GM19351 (cell line): Measurements from ENCODE around the gene NBR1.
"Not testable (repeated sequence)": the region's sequence is repeated elsewhere in the genome, so short reads cannot be mapped to it uniquely, and the experiment has no call there.

Experiments used
- ATAC-seq: cut with Tn5 transposase; IDR thresholded peaks from one replicate; pipeline ENCODE4 v1.9.1; 2021; ENCODE audit warnings: mild to moderate bottlenecking, moderate library complexity; ENCODE audit not compliant: unreplicated experiment

Gene NBR1, protein sequence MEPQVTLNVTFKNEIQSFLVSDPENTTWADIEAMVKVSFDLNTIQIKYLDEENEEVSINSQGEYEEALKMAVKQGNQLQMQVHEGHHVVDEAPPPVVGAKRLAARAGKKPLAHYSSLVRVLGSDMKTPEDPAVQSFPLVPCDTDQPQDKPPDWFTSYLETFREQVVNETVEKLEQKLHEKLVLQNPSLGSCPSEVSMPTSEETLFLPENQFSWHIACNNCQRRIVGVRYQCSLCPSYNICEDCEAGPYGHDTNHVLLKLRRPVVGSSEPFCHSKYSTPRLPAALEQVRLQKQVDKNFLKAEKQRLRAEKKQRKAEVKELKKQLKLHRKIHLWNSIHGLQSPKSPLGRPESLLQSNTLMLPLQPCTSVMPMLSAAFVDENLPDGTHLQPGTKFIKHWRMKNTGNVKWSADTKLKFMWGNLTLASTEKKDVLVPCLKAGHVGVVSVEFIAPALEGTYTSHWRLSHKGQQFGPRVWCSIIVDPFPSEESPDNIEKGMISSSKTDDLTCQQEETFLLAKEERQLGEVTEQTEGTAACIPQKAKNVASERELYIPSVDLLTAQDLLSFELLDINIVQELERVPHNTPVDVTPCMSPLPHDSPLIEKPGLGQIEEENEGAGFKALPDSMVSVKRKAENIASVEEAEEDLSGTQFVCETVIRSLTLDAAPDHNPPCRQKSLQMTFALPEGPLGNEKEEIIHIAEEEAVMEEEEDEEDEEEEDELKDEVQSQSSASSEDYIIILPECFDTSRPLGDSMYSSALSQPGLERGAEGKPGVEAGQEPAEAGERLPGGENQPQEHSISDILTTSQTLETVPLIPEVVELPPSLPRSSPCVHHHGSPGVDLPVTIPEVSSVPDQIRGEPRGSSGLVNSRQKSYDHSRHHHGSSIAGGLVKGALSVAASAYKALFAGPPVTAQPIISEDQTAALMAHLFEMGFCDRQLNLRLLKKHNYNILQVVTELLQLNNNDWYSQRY

GRCh38 chr17:43170766-43171585, at the start of gene NBR1:
NBR1 (plus strand) TSS chr17:43171214; CDS start chr17:43175800, 4,586 bp downstream.
- peak; percentile 83 for ATAC-seq

GRCh38 chr17:43125133-43125966, 45.7 kb upstream of the NBR1 start, which contains the start of gene BRCA1:
BRCA1 (minus strand) TSS chr17:43125364; CDS start chr17:43124096, 1,268 bp downstream.
- ATAC-seq = peak; percentile 99

DNA sequence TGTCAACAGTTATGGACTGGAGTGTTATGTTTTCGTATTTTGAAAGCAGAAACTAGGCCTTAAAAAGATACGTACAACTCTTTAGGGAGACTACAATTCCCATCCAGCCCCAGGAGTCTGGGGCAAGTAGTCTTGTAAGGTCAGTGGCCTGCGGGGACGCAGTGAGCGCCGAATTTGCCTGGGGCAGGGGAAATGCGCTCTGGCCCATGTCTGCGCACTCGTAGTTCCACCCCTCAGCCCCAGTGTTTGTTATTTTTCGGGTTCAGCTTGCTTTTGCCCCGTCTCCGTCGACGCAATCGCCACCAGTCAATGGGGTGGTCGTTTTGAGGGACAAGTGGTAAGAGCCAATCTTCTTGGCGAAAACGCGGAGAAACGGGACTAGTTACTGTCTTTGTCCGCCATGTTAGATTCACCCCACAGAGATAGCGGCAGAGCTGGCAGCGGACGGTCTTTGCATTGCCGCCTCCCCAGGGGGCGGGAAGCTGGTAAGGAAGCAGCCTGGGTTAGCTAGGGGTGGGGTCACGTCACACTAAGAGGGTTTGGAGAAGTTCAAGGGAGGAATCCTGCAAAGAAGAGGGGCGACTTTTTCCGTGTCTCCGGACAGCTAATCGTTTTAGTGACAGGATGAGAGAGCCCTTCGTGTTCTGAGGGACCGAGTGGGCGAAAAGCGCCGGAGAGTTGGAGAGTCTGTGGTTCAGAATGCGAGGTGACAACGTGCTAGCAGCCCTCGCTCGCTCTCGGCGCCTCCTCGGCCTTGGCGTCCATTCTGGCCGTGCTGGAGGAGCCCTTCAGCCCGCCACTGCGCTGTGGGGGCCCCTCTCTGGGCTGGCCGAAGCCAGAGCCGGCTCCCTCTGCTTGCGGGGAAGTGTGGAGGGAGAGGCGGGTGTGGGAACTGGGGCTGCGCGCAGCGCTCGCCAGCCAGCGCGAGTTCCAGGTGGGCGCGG, 44.8 kb upstream of the NBR1 start:
- no peak for ATAC-seq

GRCh38 chr17:43126911-43127290, 44.1 kb upstream of the NBR1 start:
- no peak for ATAC-seq

- ATAC-seq = not testable (repeated sequence)
Measured at GRCh38 chr17:43127333-43127876, 43.6 kb upstream of the NBR1 start.

GRCh38 chr17:43129671-43130010, 41.4 kb upstream of the NBR1 start:
- ATAC-seq = no peak

DNA sequence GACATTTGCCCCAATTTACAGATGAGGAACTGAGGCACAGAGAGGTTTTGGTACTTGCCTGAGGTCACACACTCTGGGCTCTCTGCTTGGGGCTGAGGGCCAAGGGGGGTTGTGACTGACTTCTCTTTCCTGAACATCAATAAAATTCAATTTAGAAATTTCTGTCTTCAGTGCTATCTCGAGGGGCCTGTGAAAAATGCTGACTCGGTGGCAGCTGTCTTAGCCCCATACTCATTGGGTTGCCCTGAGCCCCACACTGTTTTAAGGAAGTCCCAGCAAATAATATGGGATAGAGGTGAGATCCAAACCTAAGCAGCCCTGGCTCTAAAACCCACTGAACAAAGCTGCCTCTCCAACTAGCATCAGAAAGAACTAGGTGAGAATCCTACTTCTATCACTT, 38.9 kb upstream of the NBR1 start:
- no peak for ATAC-seq

DNA sequence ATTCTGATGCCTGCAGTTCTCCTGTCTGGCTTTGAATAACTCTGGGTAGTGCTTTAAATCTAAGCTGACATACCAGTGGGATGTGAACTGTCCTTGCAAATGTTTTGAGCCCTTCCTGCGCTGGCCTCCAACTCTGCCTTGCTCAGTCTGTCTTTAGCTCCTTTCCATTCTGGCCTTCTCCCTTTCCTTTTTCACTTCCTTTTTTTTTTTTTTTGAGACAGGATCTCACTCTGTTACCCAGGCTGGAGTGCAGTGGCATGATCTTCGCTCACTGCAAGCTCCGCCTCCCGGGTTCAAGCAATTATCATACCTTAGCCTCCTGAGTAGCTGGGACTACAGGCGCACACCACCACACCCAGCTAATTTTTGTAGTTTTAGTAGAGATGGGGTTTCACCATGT, 37.6 kb upstream of the NBR1 start:
- ATAC-seq = not testable (repeated sequence)

DNA sequence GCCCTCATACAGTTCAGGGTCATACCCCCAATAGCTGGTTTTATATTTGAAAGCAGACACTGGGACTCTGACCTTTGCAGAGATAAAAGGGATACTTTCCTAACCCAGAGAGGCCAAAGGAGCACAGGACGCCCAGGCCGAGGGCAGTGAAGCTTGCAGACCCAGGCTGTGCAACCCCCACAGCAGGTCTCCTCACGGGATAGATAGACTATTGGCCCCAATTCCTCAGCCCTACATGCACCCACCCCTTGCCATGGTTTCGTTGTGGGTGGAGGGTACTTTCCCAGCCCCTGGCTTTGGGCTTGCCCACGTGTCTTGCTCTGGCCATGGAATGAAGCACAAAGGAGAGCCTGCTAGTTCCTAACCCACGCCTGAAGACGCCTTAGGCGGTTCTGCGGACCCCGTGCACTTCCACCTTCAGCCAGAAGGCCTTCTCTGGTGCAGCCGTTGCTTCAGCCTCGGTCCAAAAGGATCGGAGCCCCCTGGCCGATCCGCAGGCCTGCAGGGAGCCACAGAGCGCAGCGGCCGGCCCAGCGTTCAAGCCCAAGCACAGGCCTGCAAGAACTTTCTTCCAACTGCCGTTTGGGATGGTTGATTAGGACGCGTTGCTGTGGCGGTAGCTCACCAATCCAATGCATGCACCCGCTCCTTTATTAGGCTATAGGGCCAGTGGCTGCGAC, 36.1 kb upstream of the NBR1 start:
- ATAC-seq = no peak

DNA sequence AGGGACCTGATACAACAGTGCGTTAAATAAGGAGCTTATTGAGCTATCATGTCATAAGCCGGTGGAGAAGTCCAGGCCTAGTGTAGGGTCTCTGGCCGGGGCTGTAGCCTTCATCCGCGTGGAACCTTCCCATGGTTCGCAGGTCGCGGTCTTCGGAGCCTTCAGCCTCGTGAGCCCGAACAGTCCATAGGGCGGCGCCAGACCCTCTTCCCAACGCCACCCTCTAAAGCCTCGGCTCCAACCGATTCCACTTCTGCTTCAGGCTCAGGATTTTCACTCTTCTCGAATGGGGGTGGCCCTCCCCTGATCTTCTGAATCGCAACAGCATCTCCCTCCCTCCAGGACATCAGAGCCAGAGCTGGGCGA, 35.6 kb upstream of the NBR1 start:
- no peak for ATAC-seq

DNA sequence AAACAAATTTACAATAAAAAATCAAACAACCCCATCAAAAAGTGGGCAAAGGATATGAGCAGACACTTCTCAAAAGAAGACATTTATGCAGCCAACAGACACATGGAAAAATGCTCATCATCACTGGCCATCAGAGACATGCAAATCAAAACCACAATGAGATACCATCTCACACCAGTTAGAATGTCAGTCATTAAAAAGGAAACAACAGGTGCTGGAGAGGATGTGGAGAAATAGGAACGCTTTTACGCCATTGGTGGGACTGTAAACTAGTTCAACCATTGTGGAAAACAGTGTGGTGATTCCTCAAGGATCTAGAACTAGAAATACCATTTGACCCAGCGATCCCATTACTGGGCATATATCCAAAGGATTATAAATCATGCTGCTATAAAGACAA, 34.4 kb upstream of the NBR1 start:
- ATAC-seq = not testable (repeated sequence)

DNA sequence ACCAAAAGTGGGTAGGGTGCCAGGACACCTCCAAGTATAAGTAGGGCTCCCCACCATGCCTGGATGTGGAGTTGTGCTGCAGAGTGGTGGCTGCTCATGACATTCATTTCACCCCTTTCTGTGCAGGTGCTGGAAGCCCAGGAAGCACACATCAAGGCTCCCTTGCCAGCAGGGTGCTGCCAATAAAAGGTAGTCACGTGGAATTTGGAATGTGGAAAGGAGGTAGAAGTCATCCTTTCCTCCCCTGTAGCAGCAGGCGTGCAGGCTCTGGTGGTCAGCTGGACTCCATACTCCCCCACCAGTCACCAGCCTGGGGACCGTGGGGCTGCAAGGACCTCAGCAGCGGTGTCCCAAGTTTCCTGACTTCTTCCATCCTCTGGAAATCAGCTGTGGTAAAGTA, 32.5 kb upstream of the NBR1 start:
- not testable (repeated sequence) for ATAC-seq

DNA sequence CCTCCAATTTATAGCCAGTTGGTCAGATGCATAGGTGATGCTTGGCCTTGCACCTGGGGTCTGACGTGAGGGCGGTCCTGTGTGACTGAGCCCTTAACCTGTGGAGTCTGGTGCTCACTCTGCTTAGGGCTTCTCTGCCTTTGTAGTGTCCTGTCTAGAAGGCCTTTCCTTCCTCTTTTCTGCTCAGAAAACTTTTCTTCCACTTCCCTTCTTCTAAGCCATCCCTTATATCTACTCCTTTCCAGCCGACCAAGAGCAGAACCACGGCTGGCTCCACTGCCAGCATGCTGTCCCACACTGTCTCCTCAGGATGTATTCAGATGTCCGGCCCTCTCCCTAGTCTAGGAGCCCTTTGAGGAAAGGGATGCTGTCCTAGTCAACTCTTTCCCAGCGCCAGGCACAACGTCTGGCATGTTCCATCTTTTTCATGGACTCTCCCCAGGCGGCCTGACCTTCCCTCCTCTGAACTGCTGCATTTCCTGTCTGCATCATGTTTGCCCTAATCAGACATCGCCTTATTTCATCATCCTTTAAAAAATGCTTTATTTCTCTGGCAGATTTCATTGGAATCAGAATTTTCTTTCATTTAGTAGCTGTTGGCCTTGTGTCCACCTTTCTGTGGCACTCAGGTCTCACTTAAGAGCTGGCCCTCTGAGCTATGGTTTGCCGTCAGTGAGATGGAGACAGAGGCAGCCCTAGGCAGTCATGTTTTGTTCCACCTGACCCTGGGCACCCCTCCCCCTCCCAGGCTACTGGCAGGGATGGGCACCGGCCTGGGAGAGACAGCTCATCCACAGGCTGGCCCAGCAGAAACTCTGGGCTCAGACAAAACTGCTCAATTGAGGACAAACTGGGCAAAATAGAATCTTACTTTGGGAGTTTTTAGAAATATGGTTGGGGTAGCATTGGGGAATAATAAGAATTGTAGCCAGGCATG, 30.4 kb upstream of the NBR1 start:
- no peak for ATAC-seq

DNA sequence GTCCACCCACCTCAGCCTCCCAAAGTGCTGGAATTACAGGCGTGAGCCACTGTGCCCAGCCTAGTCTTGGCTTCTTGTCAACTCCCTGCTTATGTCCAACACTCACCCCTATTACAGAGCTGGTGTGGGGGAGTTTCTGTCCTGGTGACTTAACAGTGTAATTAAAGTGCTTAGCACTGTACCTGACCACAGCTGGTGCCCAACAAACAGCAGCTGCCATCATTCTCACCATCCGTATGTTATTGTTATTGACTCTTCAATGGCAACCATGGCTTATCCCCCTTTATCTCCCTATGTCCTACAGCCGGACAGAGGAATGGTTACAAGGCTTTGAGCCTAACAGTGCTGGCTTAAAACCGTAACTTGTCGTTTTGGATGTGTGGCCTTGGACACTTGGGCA, 28.9 kb upstream of the NBR1 start:
- no peak for ATAC-seq

- ATAC-seq = no peak
Measured at GRCh38 chr17:43143201-43143600, 27.8 kb upstream of the NBR1 start.

GRCh38 chr17:43146649-43147048, 24.4 kb upstream of the NBR1 start:
- no peak for ATAC-seq

DNA sequence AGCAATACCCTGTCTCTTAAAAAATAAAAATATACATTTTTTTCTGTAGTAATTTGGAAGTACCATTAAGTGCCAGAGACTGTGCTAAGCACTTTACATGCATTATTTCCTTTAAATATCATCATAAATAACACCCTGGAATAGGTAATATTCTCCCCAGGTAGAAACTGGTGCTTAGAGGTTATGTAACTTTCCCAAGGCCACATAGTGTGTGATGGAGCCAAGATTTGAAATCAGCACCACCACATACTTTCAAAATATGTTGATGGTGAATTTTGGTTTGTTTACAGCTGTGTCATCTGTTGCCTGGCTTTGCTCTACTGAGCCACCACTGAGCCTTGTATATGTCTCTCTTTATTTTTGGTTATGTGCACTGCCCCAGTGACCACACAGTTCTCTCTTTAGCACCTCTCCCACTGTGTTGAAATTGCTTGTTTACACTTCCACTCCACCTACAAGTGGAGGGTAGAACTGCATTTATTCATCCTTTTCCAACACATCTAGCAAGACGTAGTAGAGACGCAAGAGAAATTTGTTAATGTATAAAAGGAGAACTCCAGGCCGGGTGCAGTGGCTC, 19.0 kb upstream of the NBR1 start:
- no peak for ATAC-seq
